RWPE2 (cell line): ENCODE results near the gene MROH7.

Experiments used
- ATAC-seq: fragments of 200-7000 bp; cut with Tn5 transposase; 3 replicates; pipeline ENCODE4 v1.9.1; 2021; ENCODE audit warnings: low read depth
- DNase-seq: peaks from one replicate; pipeline ENCODE4 v3.0.0-alpha.2; 2020; ENCODE audit warnings: low spot score
- H3K27ac ChIP-seq: fragments of 450-650 bp; 2 replicates; pipeline ENCODE4 v1.5.1; 2017; ENCODE audit warnings: mild to moderate bottlenecking; ENCODE audit not compliant: poor library complexity, severe bottlenecking
- H3K27me3 ChIP-seq: fragments of 250-450 bp; sonication (Bioruptor Pico); 2 replicates; pipeline ENCODE4 v1.5.1; 2021; ENCODE audit warnings: mild to moderate bottlenecking, moderate library complexity; ENCODE audit not compliant: insufficient read depth, poor library complexity, severe bottlenecking
- H3K36me3 ChIP-seq: fragments of 250-450 bp; sonication (Bioruptor Pico); 2 replicates; pipeline ENCODE4 v1.5.1; 2020; ENCODE audit warnings: low read depth, mild to moderate bottlenecking, moderate library complexity
- H3K4me1 ChIP-seq: fragments of 250-450 bp; sonication (Bioruptor Pico); 2 replicates; pipeline ENCODE4 v1.5.1; 2021; ENCODE audit warnings: mild to moderate bottlenecking, moderate library complexity; ENCODE audit not compliant: insufficient read depth, poor library complexity, severe bottlenecking
- H3K4me3 ChIP-seq: fragments of 250-450 bp; sonication (Bioruptor Pico); 2 replicates; pipeline ENCODE4 v1.5.1; 2021; ENCODE audit warnings: mild to moderate bottlenecking, moderate library complexity; ENCODE audit not compliant: severe bottlenecking
- H3K9me3 ChIP-seq: fragments of 250-450 bp; sonication (Bioruptor Pico); 2 replicates; pipeline ENCODE4 v1.5.1; 2021; ENCODE audit warnings: mild to moderate bottlenecking, moderate library complexity; ENCODE audit not compliant: severe bottlenecking
- TF ChIP-seq, protein P1 (sequence below): fragments of 450-650 bp; IDR thresholded peaks from one replicate; pipeline ENCODE4 v1.5.1; 2017; ENCODE audit warnings: mild to moderate bottlenecking, moderate library complexity; ENCODE audit not compliant: poor library complexity, severe bottlenecking

MROH7 gene

GRCh38 chr1:54640863-54641836 lies at the start of gene MROH7:
MROH7 (plus strand) TSS chr1:54641786; CDS start chr1:54652927, 11,141 bp downstream.
- Histone ChIP-seq H3K9me3 (peaks cover 7% of the 10 kb centered on the region), H3K4me1 (no peaks in the 10 kb centered on the region), H3K4me3 (no peak within 1 kb of the TSS), H3K27ac (no peak within 1 kb of the TSS), H3K27me3 (no peaks in the 10 kb centered on the region), H3K36me3 (no peaks in the 10 kb centered on the region)
- TF ChIP-seq, protein P1, sequence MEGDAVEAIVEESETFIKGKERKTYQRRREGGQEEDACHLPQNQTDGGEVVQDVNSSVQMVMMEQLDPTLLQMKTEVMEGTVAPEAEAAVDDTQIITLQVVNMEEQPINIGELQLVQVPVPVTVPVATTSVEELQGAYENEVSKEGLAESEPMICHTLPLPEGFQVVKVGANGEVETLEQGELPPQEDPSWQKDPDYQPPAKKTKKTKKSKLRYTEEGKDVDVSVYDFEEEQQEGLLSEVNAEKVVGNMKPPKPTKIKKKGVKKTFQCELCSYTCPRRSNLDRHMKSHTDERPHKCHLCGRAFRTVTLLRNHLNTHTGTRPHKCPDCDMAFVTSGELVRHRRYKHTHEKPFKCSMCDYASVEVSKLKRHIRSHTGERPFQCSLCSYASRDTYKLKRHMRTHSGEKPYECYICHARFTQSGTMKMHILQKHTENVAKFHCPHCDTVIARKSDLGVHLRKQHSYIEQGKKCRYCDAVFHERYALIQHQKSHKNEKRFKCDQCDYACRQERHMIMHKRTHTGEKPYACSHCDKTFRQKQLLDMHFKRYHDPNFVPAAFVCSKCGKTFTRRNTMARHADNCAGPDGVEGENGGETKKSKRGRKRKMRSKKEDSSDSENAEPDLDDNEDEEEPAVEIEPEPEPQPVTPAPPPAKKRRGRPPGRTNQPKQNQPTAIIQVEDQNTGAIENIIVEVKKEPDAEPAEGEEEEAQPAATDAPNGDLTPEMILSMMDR, result no peak
- DNase-seq (no peak), ATAC-seq (no peak)

- TF ChIP-seq, protein P1, result no peak
- H3K27ac ChIP-seq, result no peak overlapping the region
- no peaks in the 10 kb centered on the region for H3K4me1 ChIP-seq
- H3K27me3 ChIP-seq, result no peaks in the 10 kb centered on the region
- DNase-seq, result no peak
- H3K4me3 ChIP-seq, result no peak overlapping the region
- no peaks in the 10 kb centered on the region for H3K36me3 ChIP-seq
- ATAC-seq, result no peak
- no peaks in the 10 kb centered on the region for H3K9me3 ChIP-seq
Observed at GRCh38 chr1:54593571-54594160, 47.9 kb upstream of the MROH7 start.

DNA sequence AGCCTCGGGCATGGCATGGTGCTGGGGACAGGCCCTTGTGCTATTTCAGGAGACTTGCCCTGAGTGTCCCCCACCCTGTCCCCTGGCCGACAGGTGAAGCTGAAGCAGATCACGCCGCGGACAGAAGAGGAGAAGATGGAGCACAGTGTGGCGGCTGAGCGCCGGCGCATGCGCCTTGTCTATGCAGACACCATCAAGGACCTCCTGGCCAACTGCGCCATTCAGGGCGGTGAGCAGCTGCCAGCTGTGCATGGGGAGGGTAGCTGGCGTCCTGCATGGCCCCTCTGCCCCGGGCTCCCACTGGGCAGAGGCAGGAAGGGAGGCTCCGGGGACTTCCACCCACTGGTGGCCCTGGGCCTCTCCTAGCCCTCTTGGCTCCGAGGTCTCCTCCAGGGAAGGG lies 47.1 kb upstream of the MROH7 start:
- Histone ChIP-seq H3K27ac (no peak overlapping the region), H3K36me3 (no peaks in the 10 kb centered on the region), H3K27me3 (no peaks in the 10 kb centered on the region), H3K4me1 (no peaks in the 10 kb centered on the region), H3K9me3 (no peaks in the 10 kb centered on the region), H3K4me3 (no peak overlapping the region)
- DNase-seq, result no peak
- no peak for ATAC-seq
- TF ChIP-seq, protein P1, result no peak

- Histone ChIP-seq H3K4me3 (no peak overlapping the region), H3K9me3 (no peaks in the 10 kb centered on the region), H3K4me1 (no peaks in the 10 kb centered on the region), H3K27me3 (no peaks in the 10 kb centered on the region), H3K36me3 (no peaks in the 10 kb centered on the region), H3K27ac (no peak overlapping the region)
- TF ChIP-seq, protein P1, result no peak
- ATAC-seq (no peak), DNase-seq (no peak)
Observed at GRCh38 chr1:54595956-54596498, 45.6 kb upstream of the MROH7 start.
